Dermis blood vessel endothelial cell (primary cell): Measurements from ENCODE around the gene OR6S1. TPM values are rescaled to one million over a fixed set of nuclear protein-coding genes. Genes with fewer than 3 reads are reported as not detected.
A peak's percentile ranks its signal among the peaks of the same experiment; 100 is the strongest.
"Not testable (repeated sequence)": the region's sequence is repeated elsewhere in the genome, so short reads cannot be mapped to it uniquely, and the experiment has no call there.

Experiments used
- DNase-seq: peaks from one replicate; pipeline ENCODE4 v3.0.0; 2010
- total RNA-seq: library from RNA; depleted of rRNA; stranded (reverse); fragments of >200 nt; gene quantifications from 2 replicates; pipeline ENCODE4 v1.2.3, GENCODE V29; 2014

OR6S1 gene
- total RNA-seq, 1 donor from 2014 or later: not detected

DNA sequence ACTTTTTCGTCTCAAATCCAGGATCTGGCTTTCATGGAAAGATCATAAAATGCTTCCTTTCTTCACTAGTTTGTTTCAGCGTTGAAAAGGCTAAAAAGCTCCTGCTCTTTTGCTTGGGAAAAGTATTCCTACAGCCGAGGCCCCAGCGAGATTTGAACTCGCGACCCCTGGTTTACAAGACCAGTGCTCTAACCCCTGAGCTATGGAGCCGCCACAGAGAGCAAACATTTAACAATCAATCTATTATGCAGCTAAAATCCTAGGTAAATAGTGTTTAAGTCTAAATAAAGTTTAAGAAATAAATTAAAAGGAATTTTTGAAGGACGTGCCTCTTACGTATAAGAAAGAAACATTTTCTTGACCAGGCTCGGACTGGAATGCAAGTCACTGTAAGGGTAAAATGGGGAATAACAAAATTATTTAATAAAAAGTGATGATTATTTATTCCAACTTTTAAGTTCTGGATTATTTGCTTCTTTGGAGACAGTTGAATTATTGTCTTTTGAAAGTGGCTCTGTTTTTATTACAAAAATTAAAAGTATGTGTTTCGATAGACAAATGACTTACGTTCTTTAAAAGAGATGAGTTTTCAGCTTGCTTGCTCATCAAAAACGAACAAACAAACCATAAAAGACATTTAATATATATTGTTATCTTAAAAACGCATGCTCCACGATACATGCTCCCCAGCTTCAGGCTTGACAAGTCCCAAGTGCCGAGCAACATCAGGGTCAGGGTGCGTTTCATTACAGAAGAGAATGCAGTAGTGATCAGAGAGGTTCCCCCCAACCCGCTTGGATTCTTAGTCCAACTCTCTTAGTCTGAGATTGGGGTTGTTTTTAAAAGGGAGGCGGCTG, 10.2 kb downstream of the OR6S1 start:
- peak; percentile 62 for DNase-seq

- peak; percentile 41 for DNase-seq
Observed at GRCh38 chr14:20630340-20631022, 11.0 kb downstream of the OR6S1 start.

GRCh38 chr14:20628063-20628854, 13.2 kb downstream of the OR6S1 start:
- no peak for DNase-seq

DNA sequence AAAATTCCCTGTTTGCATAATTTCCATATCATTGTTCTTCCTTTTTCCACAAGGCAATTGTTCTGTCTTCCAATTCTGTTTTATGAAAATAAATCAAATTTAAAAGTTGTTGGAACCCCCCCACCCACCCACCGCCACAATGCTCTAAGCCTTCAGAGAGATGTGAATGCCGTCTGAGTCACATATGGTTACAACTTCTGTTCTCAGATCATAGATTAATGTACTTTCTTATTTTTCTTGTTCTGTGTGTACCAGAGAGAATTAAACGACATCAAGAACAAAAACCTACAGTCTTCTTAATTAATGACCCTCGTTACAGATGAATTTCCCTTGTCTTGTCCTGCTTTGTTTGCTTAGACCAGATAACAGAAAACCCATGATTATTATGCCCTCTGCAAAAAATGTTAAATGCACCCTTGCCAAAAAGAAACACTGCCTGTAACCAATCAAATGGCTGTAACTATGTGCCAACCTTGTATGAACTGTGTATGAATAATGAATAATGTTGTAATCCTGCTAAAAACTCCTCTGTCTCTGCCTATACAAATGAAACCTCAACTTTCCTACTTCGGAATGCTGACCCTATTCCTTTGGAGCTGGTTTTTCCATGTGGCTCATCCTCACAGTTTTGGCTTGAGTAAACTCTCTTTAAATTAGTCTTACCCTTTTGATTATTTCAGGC, 14.0 kb downstream of the OR6S1 start:
- DNase-seq: no peak

DNA sequence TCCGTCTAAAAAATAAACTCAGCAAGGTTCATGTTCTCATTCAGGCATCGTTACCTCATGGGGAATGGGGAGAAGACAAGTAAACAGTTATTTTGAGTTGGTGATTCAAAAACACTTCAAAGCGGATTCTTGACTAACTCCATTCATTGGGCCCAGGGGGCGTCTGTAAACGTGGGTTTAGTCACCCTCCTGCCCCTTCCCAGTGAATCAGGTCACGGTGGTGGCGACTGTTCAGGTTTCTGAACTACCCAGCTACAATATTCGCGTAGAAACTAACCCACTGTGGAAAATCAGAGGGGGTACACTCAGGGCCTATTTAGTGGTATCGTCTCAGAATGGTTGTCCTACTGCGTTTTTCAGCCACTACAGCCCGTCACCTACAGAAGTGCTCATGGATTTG, 15.2 kb downstream of the OR6S1 start:
- no peak for DNase-seq

- DNase-seq: peak; percentile 52
Observed at GRCh38 chr14:20624495-20625070, 16.9 kb downstream of the OR6S1 start.

- DNase-seq: no peak
Observed at GRCh38 chr14:20623798-20624197, 17.7 kb downstream of the OR6S1 start.

DNA sequence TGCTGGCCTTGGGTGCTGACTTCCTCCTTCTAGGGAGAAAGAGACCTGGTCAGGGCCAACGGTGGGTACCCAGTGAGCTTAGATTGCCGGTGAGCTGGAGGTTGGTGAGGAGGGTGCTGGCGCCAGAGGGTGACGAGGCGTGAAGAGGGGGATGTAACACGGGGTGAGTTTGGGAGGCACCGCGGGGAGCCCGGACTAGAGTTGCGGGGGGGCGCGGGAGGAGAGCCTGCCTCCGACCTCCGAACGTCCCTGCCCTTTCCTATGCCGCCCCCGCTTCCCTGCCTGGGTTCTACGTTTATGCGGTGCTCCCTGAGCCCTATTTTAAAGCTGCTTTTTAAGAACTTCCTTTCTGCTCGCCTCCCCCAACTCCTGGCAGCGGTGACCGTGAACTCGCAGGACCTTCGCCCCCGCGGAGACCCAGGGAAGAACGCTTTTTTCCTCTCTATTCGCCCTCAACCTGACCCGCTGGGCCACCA, 18.6 kb downstream of the OR6S1 start:
- DNase-seq: no peak

DNA sequence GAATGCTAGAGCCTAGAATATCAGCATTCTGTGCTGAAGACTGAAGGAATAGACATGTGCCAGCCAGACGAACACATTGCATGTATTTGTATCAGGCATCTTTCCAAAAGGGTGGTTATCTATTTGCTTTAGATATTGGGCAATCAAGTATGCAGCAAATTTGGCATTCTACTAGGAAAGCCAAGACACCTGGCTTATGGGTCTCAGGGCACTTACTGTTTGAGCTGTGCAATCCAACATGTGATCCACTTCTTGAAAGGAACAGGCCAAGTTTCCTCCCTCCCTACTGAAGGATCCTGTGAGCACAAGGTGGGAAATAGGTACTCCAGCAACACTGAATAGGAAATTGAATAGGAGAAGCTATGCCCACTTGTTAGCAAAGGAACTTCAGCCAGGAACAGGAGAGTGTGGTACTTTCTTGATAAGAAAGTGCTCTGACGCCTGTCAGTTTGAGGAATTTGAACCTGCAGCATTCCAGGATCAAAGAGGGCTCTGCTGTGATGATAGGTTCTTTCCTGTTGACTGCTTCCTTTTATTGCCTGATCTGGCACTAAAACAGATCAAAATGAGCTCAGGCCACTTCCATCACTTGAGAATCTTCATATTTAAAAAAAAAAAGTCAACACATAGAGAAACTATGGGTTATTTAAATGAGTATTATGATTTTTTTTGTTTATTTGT, 20.6 kb downstream of the OR6S1 start:
- no peak for DNase-seq

DNA sequence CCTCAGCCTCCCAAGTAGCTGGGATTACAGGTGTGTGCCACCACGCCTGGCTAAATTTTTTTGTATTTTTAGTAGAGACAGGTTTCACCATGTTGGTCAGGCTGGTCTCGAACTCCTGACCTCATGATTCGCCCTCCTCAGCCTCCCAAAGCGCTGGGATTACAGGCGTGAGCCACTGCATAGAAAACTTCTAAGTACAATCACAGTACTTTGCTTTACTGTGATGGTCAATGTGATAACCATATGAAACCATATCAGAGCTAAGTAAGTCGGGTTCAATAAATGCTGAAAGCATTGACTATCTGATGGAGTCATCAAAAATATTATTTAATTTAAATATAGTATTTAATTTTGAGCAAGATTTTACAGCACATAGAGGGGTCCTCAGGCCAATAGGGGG, 21.8 kb downstream of the OR6S1 start:
- DNase-seq: not testable (repeated sequence)

DNA sequence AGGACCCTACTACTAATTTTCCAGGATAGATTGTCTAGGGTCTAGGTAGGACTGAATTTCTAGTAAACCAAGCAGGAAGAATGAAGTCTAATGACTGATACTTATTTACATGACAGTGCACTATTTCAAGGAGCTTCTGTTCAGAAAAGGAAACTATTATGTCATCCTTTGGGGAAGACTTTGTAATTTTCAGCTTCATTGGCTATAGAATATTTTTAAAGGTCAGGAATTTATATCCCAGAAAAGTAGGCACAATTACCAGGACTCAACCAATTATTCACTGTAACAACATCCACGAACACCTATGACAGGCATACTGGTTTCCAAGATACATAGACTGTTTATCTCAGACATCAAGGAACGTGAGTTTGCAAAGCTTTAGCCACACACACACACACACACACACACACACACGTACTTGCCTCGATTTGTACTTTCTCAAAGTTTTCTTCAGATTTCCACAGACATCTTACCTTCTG, 23.2 kb downstream of the OR6S1 start:
- DNase-seq: no peak

DNA sequence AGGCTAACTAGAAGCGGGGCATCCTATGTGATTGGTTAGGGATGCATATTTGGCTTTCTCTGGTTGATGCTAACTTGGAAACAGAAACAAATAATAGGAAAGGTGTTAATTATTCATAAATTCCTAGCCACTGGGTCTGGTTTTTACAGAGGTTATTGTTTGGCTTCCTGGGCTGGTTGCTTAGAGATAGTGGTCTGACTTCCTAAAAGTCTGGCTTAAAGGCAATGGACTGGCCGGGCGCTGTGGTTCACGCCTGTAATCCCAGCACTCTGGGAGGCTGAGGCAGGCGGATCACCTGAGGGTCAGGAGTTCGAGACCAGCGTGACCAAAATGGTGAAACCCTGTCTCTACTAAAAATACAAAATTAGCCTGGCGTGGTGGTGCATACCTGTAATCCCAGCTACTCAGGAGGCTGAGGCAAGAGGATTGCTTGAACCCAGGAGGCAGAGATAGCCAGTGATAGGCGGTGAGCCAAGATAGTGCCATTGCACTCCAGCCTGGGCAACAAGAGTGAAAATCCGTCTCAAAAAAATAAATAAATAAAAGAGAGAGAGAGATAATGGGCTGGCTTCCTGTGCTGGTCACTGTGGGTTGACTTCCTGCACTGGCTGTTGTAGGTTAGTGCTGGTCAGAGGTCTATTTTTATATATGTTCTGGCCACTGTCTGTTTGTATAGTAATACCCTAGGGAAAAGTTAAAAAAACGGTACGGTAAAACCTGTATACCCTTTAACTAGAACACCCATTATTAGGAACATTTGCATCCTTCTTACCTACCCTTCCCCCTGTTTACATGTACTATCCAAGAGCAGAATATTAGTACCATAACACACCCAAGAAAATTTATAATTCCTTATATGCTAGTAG, 24.1 kb downstream of the OR6S1 start:
- DNase-seq: no peak

GRCh38 chr14:20615996-20616395, 25.5 kb downstream of the OR6S1 start:
- DNase-seq: no peak

DNA sequence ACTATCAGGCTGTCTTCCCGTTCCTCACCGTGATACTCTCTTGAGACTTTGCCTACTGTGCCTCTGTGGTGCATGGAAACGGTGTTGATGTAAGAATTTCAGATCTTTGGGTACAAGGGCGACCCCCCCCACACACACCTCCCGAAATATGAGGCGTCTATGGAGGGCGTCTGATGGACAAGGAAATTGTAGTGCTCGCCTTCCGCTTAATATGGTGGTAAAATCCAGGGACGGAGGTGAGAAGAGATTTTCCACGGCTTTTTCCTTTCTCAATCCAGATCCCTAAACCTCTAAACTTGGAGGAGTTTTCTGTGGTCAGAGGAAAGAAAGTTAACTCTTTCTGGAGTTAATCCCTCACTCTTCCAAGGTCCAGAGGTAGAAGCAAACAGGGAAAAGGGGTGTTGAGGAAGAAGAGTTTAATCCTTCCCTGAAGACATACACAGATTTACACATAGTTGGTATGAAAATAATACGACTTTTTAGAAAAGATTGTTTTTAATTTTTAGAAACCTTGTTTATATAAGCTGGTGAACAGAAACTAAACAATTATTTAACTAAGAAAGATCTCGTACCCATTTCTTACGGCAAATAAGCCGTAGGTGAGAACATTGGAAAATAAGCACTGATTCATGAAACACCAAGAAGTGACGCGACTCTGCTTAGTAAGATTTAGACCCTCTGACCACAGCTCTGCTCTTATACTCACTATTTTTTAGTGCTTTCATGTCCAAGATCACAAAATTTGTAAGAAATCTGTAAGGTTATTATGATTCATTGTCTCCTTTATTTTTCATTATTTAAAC, 27.3 kb downstream of the OR6S1 start:
- peak; percentile 27 for DNase-seq

DNA sequence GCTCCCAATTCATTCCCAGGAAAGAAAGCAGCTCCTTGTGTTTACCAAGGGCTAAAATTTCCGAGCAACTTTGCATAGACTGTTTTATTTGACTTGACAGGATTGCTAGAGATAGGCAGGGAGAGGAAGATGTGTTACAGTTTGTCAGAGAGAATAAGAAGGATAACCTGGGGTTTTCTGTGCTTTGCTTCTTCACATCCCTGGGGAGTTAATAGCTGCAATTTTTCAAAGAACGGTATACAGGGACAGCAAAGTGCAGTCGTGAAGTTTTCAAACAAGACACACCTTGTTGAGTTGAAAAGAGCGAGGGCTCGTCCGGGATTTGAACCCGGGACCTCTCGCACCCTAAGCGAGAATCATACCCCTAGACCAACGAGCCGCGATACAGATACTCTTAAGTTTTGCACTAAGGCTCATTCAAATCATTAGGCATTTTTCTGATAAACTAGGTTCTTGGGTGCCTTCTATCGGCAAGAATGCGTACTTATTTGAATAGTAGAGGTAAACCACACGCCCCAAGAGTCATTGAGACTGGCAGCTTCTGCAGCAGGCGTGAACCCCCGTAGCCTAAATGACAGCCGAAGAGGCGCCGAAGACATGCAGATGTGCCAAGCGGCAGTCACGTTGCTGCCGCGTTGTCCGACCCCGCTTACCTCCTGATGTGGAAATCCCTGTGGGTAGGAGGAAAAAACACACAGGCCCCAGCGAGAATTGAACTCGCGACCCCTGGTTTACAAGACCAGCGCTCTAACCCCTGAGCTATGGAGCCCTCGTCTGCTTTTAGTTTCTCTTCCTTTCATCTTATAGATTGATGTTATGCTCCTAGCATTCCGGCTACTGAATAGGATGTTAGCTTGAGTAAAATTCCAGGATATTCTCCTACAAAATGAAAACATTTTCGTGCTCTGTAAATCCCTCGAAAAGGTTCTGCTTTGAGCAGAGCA, 28.1 kb downstream of the OR6S1 start:
- peak; percentile 95 for DNase-seq

DNA sequence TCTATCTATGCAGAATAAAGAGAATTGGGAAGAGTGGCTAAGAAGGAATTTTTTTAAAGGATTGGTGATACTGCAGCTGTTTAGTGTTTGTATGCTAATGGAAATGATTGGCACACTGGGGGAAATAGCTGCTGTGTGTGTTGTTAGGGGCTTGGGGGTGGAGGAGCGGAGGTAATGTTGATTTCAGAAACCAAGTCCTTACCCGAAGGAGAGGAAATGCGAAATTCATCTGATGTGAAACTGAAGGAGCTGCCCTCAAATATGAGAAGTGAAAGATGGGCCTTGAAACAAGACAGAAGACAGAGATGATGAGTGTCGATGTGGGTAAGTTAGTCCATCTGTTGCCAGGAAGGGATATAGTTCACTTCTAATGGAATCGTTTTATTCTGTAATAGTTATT, 29.1 kb downstream of the OR6S1 start:
- DNase-seq: no peak

DNA sequence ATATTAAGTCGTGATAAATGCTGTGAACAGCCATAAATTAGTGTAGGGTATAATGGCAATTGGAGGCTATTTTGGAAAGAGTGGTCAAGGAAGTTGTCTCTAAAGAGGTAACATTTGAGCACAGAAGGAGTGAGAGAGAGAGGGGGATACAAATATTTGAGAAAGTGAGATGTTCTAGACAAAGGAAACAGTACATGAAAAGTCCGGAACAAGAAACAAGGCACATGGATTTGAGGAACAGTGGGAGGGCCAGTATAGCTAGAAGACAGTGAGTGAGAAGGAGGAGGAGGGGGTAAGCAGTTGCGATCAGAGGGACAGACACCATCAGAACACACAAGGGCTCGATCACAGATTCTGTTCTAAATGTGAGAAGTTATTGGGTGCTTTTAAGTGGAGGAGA, 30.2 kb downstream of the OR6S1 start:
- no peak for DNase-seq
